HepG2 (cell line): ENCODE data around the gene EPB41L2.

Source experiments
- AGO1 ChIP-seq: fragments of 200-400 bp; formaldehyde crosslinking; IDR thresholded peaks from 2 replicates; pipeline ENCODE4 v1.6.1; 2017; ENCODE audit warnings: mild to moderate bottlenecking, low read depth, low read length, moderate library complexity; ENCODE audit not compliant: poor library complexity, severe bottlenecking
- ASH2L ChIP-seq: fragments of 300-600, 200-600 bp; sonication (generic); IDR thresholded peaks from 2 replicates; pipeline ENCODE4 v1.7.0; 2017; ENCODE audit warnings: low read depth, mild to moderate bottlenecking, moderate library complexity, mixed read lengths, low read length; ENCODE audit not compliant: insufficient read length
- CTCF ChIP-seq: sonication (generic); formaldehyde crosslinking; IDR thresholded peaks from 2 replicates; pipeline ENCODE4 v1.5.0; 2020; ENCODE audit warnings: mild to moderate bottlenecking, missing genetic modification reagents, moderate library complexity
- EP300 ChIP-seq, 3 experiments: sonication (generic) in 1 of 3; formaldehyde crosslinking in 1 of 3; IDR thresholded peaks; 2 replicates each; pipeline versions ENCODE4 v1.5.1 to v1.6.1; 2011 to 2020; ENCODE audit warnings: low read depth in 2 of 3, low read length in 2 of 3, borderline replicate concordance in 1 of 3, improper control_type of control experiment in 1 of 3, mild to moderate bottlenecking in 1 of 3, missing genetic modification reagents in 1 of 3, moderate library complexity in 1 of 3
- FOXK2 ChIP-seq: fragments of 450-650 bp; IDR thresholded peaks from 2 replicates; pipeline ENCODE4 v1.6.1; 2016
- FOXP4 ChIP-seq: sonication (generic); formaldehyde crosslinking; IDR thresholded peaks from 2 replicates; pipeline ENCODE4 v1.4.0; 2020; ENCODE audit warnings: missing genetic modification reagents
- GFI1 ChIP-seq: sonication (generic); formaldehyde crosslinking; IDR thresholded peaks from 2 replicates; pipeline ENCODE4 v1.5.0; 2020; ENCODE audit warnings: missing genetic modification reagents, mild to moderate bottlenecking, borderline replicate concordance
- KDM1A ChIP-seq: IDR thresholded peaks from 2 replicates; pipeline ENCODE4 v1.6.1; 2016; ENCODE audit warnings: missing compliant biosample characterization
- PRMT3 ChIP-seq: sonication (generic); formaldehyde crosslinking; IDR thresholded peaks from 2 replicates; pipeline ENCODE4 v1.8.1; 2022; ENCODE audit warnings: low read depth, mild to moderate bottlenecking, moderate library complexity, missing genetic modification reagents, borderline replicate concordance
- RAD21 ChIP-seq: fragments of 450-650 bp; formaldehyde crosslinking; IDR thresholded peaks from 2 replicates; pipeline ENCODE4 v1.5.0; 2020; ENCODE audit warnings: mild to moderate bottlenecking
- SP4 ChIP-seq: sonication (generic); formaldehyde crosslinking; IDR thresholded peaks from 2 replicates; pipeline ENCODE4 v1.8.1; 2023; ENCODE audit warnings: mild to moderate bottlenecking, missing genetic modification reagents
- TF ChIP-seq, protein P1 (sequence below): sonication (generic); formaldehyde crosslinking; conservative IDR thresholded peaks from 2 replicates; pipeline ENCODE4 v1.4.0; 2020; ENCODE audit warnings: missing genetic modification reagents
- TF ChIP-seq, protein P2 (sequence below): sonication (generic); formaldehyde crosslinking; IDR thresholded peaks from 2 replicates; pipeline ENCODE4 v1.4.0; 2020; ENCODE audit warnings: missing genetic modification reagents, borderline replicate concordance

DNA sequence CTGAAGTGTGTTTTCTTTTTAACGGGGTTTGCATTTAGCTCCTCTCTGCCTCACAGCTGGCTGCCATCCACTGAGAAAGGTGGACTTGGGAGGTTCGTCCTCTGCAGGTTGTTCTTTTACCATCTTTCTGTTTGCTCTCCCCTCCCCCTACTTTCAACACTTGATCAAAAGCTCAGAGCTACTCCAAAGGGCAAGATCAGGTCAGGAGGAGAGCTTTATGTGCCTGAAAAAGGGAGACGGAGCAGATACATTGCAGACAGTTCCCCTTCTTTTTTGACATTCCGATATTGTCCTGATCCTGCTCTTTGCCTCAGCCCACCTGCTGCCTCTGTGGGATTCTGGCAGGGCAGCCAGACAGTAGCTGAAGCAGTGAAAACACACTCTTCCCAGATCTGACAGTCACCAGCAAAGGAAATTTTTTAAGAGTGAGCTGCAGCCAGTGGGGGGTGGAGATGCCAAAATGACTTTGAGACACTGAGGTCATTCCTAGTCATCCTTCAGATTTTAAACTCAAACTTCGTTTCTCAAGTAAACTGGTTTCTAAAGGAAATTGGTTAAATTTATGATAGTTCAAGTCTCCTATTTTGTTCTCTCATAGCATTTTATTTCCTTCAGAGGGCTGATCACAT, 209.4 kb downstream of the EPB41L2 start:
- TF ChIP-seq FOXP4 (CRISPR knock-in tag) (peak; percentile 86), PRMT3 (CRISPR knock-in tag) (no peak), SP4 (peak; percentile 44; the same call in 1 of the 2 replicates), EP300 (IDR thresholded peaks at IDR 0.05; ENCODE audit: low read depth in 2 of 2, low read length in 2 of 2) (peak in 1 of 2 experiments; percentile 93; a peak in 2 of 4 replicates), EP300 (CRISPR knock-in tag; IDR thresholded peaks at IDR 0.05; ENCODE audit: borderline replicate concordance) (peak; percentile 66; the same call in 1 of the 2 replicates), CTCF (0 out of 2 replicates have a peak, but pooled peaks have one; percentile 15), KDM1A (CRISPR knock-in tag) (no peak), GFI1 (CRISPR knock-in tag) (peak; percentile 90), AGO1 (no peak), FOXK2 (no peak), RAD21 (CRISPR knock-in tag) (peak; percentile 7; the same call in 1 of the 2 replicates), ASH2L (peak; percentile 48)
- TF ChIP-seq, protein P1, sequence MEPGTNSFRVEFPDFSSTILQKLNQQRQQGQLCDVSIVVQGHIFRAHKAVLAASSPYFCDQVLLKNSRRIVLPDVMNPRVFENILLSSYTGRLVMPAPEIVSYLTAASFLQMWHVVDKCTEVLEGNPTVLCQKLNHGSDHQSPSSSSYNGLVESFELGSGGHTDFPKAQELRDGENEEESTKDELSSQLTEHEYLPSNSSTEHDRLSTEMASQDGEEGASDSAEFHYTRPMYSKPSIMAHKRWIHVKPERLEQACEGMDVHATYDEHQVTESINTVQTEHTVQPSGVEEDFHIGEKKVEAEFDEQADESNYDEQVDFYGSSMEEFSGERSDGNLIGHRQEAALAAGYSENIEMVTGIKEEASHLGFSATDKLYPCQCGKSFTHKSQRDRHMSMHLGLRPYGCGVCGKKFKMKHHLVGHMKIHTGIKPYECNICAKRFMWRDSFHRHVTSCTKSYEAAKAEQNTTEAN (CRISPR knock-in tag), result no peak
- TF ChIP-seq, protein P2, sequence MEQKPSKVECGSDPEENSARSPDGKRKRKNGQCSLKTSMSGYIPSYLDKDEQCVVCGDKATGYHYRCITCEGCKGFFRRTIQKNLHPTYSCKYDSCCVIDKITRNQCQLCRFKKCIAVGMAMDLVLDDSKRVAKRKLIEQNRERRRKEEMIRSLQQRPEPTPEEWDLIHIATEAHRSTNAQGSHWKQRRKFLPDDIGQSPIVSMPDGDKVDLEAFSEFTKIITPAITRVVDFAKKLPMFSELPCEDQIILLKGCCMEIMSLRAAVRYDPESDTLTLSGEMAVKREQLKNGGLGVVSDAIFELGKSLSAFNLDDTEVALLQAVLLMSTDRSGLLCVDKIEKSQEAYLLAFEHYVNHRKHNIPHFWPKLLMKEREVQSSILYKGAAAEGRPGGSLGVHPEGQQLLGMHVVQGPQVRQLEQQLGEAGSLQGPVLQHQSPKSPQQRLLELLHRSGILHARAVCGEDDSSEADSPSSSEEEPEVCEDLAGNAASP (CRISPR knock-in tag), result peak; percentile 89; the same call in 1 of the 2 replicates
